Liver (tissue), 9 donors: Measurements from ENCODE around the gene C10orf143. TPM values are rescaled to one million over a fixed set of nuclear protein-coding genes. Genes with fewer than 3 reads are reported as not detected.
A peak's percentile ranks its signal among the peaks of the same experiment; 100 is the strongest.

Source experiments
- DNase-seq: peaks from one replicate; pipeline ENCODE4 v3.0.0-alpha.2; 2017; ENCODE audit warnings: low spot score
- H3K27ac ChIP-seq, 2 donors: one replicate each; pipeline ENCODE4 v1.7.0; 2013; ENCODE audit warnings: inconsistent platforms in 2 of 2, low read length in 2 of 2, control low read depth in 1 of 2, low read depth in 1 of 2, mild to moderate bottlenecking in 1 of 2
- H3K27me3 ChIP-seq, 4 donors: one replicate each; pipeline versions ENCODE4 v1.6.1 to v1.7.0; 2013; ENCODE audit warnings: low read length in 3 of 4, inconsistent platforms in 1 of 4, mild to moderate bottlenecking in 1 of 4, moderate library complexity in 1 of 4; ENCODE audit not compliant: control insufficient read depth in 4 of 4, insufficient read depth in 4 of 4
- H3K36me3 ChIP-seq, 4 donors: one replicate each; pipeline versions ENCODE4 v1.6.1 to v1.7.0; 2013; ENCODE audit warnings: low read length in 3 of 4, mild to moderate bottlenecking in 3 of 4, low read depth in 1 of 4, moderate library complexity in 1 of 4; ENCODE audit not compliant: control insufficient read depth in 4 of 4, insufficient read depth in 3 of 4
- H3K4me1 ChIP-seq, 4 donors: one replicate each; pipeline versions ENCODE4 v1.6.1 to v1.7.0; 2013; ENCODE audit warnings: low read length in 3 of 4, mild to moderate bottlenecking in 3 of 4, moderate library complexity in 1 of 4; ENCODE audit not compliant: control insufficient read depth in 4 of 4, insufficient read depth in 4 of 4
- H3K4me3 ChIP-seq, 3 donors: one replicate each; pipeline versions ENCODE4 v1.6.1 to v1.7.0; 2013; ENCODE audit warnings: low read length in 3 of 3, control low read depth in 1 of 3, low read depth in 1 of 3, mild to moderate bottlenecking in 1 of 3
- H3K9ac ChIP-seq, 2 donors: one replicate each; pipeline ENCODE4 v1.7.0; 2013; ENCODE audit warnings: low read length in 2 of 2, mild to moderate bottlenecking in 2 of 2, moderate library complexity in 2 of 2, control low read depth in 1 of 2, low read depth in 1 of 2
- H3K9me3 ChIP-seq, 4 donors: one replicate each; pipeline versions ENCODE4 v1.6.1 to v1.7.0; 2013; ENCODE audit warnings: low read length in 3 of 4; ENCODE audit not compliant: control insufficient read depth in 4 of 4
- ATF3 ChIP-seq: IDR thresholded peaks from 2 replicates; pipeline ENCODE4 v1.6.1; 2016; ENCODE audit warnings: antibody characterized with exemption
- CTCF ChIP-seq: fragments of 150-350 bp; IDR thresholded peaks from 2 replicates; pipeline ENCODE4 v1.5.1; 2017; ENCODE audit warnings: improper control_type of control experiment, low read depth, low read length; ENCODE audit not compliant: missing input control
- EGR1 ChIP-seq, 2 donors: IDR thresholded peaks; 2 replicates each; pipeline ENCODE4 v1.6.1; 2016 to 2018; ENCODE audit warnings: antibody characterized with exemption in 2 of 2, low read depth in 2 of 2
- FOXA1 ChIP-seq: IDR thresholded peaks from 2 replicates; pipeline ENCODE4 v1.6.1; 2016; ENCODE audit warnings: antibody characterized with exemption
- FOXA2 ChIP-seq: IDR thresholded peaks from 2 replicates; pipeline ENCODE4 v1.6.1; 2016; ENCODE audit warnings: antibody characterized with exemption
- GABPA ChIP-seq, 2 donors: IDR thresholded peaks in 1 of 2; conservative IDR thresholded peaks in 1 of 2; 2 replicates each; pipeline ENCODE4 v1.6.1; 2016; ENCODE audit warnings: antibody characterized with exemption in 2 of 2, mild to moderate bottlenecking in 1 of 2, moderate library complexity in 1 of 2
- HNF4A ChIP-seq, 2 donors: conservative IDR thresholded peaks; 2 replicates each; pipeline ENCODE4 v1.6.1; 2016; ENCODE audit warnings: antibody characterized with exemption in 2 of 2, mild to moderate bottlenecking in 2 of 2
- HNF4G ChIP-seq: IDR thresholded peaks from 2 replicates; pipeline ENCODE4 v1.6.1; 2016; ENCODE audit warnings: antibody characterized with exemption
- JUND ChIP-seq, 2 donors: IDR thresholded peaks; 2 replicates each; pipeline ENCODE4 v1.6.1; 2016; ENCODE audit warnings: antibody characterized with exemption in 2 of 2
- MAX ChIP-seq: IDR thresholded peaks from 2 replicates; pipeline ENCODE4 v1.6.1; 2016; ENCODE audit warnings: antibody characterized with exemption
- RAD21 ChIP-seq, 2 donors: IDR thresholded peaks; 2 replicates each; pipeline ENCODE4 v1.6.1; 2016; ENCODE audit warnings: antibody characterized with exemption in 2 of 2, mild to moderate bottlenecking in 2 of 2
- REST ChIP-seq: IDR thresholded peaks from 2 replicates; pipeline ENCODE4 v1.6.1; 2016; ENCODE audit warnings: antibody characterized with exemption, mild to moderate bottlenecking
- RXRA ChIP-seq, 2 donors: IDR thresholded peaks; 2 replicates each; pipeline ENCODE4 v1.6.1; 2017 to 2018; ENCODE audit warnings: antibody characterized with exemption in 2 of 2, mild to moderate bottlenecking in 1 of 2
- SP1 ChIP-seq: IDR thresholded peaks from 2 replicates; pipeline ENCODE4 v1.6.1; 2018; ENCODE audit warnings: antibody characterized with exemption, mild to moderate bottlenecking
- WGBS: extraction: QIAGEN DNeasy Blood & Tissue Kit; methylation state at CpG from one replicate; pipeline ENCODE4 v1.1.7; 2013; 5-methylcytosine and 5-hydroxymethylcytosine counted together
- polyA plus RNA-seq, 2 donors: library from polyadenylated mRNA; stranded (reverse) in 1 of 2; unstranded in 1 of 2; fragments of 200-250 nt in 1 of 2; fragments of >200 nt in 1 of 2; fragmentation: Nextera tagmentation in 1 of 2; extraction: Ambion mirVana in 1 of 2; gene quantifications; one replicate each; pipeline versions ENCODE4 v1.2.1 to v1.2.3, GENCODE V29; 2013 to 2015
- total RNA-seq, 2 donors: library from RNA; depleted of rRNA; stranded (reverse); fragments of >200 nt; gene quantifications; one replicate each; pipeline ENCODE4 v1.2.3, GENCODE V29; 2014
- donor health status: healthy.
- donor health status: healthy.
- donor health status: healthy.
- donor health status: healthy.
- donor health status: healthy.

Gene C10orf143
- total and polyA plus RNA-seq, 4 donors, result 0.14 to 2.7 (median 1.2) TPM

GRCh38 chr10:130137659-130138478 is 27.2 kb upstream of the C10orf143 start:
- H3K27me3 ChIP-seq, result no peaks in the 10 kb centered on the region
- H3K9ac ChIP-seq, result peak overlapping the region; percentile 1 to 53
- DNase-seq, result no peak
- no peaks in the 10 kb centered on the region for H3K9me3 ChIP-seq
- peaks cover 7 to 28% (median 21%) of the 10 kb centered on the region in 4 donors for H3K4me1 ChIP-seq
- TF ChIP-seq RXRA (IDR thresholded peaks at IDR 0.05) (no peak), JUND (IDR thresholded peaks at IDR 0.05) (no peak), CTCF (no peak), SP1 (no peak), HNF4A (conservative IDR thresholded peaks at IDR 0.05) (no peak), ATF3 (no peak), HNF4G (no peak), REST (no peak), RAD21 (IDR thresholded peaks at IDR 0.05) (no peak), GABPA (IDR thresholded peaks at IDR 0.05 in 1 of 2, conservative IDR thresholded peaks at IDR 0.05 in 1 of 2) (no peak), FOXA1 (no peak), FOXA2 (no peak), MAX (no peak), EGR1 (IDR thresholded peaks at IDR 0.05; ENCODE audit: low read depth in 2 of 2) (no peak)
- peak overlapping the region; percentile 88 to 99 (median 94) for H3K4me3 ChIP-seq
- H3K27ac ChIP-seq, result peak overlapping the region; percentile 86 to 94
- no peaks in the 10 kb centered on the region for H3K36me3 ChIP-seq
- 82% methylated on average over 28 of the region's 28 CpGs for WGBS

- Histone ChIP-seq H3K27me3 (no peaks in the 10 kb centered on the region), H3K4me1 (peaks cover 7 to 28% (median 21%) of the 10 kb centered on the region in 4 donors), H3K27ac (peak overlapping the region; percentile 86 to 94), H3K36me3 (no peaks in the 10 kb centered on the region), H3K4me3 (peak overlapping the region; percentile 88 to 99 (median 94)), H3K9ac (peak overlapping the region; percentile 53 to 82), H3K9me3 (no peaks in the 10 kb centered on the region)
- DNase-seq, result no peak
- TF ChIP-seq ATF3, result no peak
- WGBS, result 3% methylated on average over 10 of the region's 10 CpGs
Measured at GRCh38 chr10:130137090-130137448, 26.4 kb upstream of the C10orf143 start.
